Putamen (tissue), 1 donor: ENCODE measurements around the gene OSBPL2.

ENCODE experiments used
- DNase-seq: peaks from one replicate; pipeline ENCODE4 v3.0.0-alpha.2; 2016; ENCODE audit warnings: low spot score

Gene OSBPL2

DNA sequence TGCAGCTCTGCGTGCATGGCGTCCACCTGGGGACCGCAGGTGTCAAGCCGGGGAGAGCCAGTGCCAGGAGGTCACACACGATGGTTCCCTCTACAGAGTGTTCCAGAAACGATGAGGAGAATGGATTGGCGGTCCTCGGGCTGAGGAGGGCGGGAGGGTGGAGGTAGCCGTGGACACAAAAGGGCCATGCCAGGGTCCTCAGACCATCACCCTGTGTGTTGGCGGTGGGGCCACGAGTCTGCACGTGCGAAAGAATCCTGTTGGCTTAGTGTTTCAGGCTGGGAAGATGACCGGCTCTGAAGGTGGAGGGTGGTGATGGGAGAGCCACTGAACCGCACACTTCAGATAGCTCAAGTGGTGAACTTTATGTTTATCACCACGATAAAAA, 31.9 kb upstream of the OSBPL2 start:
- DNase-seq = no peak

GRCh38 chr20:62208061-62208794, 30.1 kb upstream of the OSBPL2 start:
- DNase-seq = peak; percentile 70

DNA sequence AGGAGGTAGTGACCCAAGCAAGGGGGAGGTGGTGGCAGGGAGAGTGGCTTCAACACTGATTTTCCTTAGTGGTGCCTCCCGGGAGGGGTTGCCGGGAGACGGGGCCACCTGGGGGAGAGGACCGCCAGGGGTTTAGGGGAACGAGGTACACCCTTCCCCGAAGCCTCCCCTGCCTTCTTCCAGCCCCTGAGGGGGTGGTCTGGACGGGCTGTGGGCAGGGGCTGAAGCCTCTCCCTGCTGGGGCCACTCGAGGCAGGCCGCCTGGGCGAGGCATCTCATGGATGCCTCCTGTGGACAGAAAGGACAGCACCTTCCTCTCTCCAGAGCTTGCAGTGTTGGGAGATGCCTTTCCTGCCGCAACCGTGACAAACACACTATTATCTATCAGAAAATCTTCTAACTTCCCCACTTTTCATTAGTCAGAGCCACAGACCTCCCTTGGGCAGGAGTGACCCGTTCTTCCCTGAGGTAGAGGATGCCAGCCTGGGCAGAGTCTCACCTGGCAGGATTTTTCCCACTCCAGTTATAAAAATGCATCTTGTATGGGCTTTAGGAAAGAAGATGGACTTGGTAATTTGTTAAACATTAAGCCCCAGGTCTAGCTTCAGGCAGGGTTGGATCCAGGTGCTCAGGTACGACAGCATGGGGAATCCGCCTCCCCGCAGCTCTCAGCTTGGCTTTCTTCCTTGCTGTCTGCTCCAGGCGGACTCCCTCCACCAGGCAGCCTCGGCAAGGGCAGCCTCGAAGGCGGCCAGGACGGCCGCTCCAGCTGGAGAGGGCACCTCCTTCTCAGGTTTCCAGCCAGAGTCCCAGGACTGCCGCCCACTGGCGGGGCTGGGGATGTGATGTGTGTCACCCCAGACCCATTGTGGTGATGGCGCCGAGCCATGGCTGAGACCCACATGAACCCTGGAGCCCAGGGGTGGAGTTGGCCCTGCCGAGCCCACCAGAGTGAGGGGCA, 29.2 kb upstream of the OSBPL2 start:
- no peak for DNase-seq

- DNase-seq = no peak
Measured at GRCh38 chr20:62209850-62210495, 28.3 kb upstream of the OSBPL2 start.

DNA sequence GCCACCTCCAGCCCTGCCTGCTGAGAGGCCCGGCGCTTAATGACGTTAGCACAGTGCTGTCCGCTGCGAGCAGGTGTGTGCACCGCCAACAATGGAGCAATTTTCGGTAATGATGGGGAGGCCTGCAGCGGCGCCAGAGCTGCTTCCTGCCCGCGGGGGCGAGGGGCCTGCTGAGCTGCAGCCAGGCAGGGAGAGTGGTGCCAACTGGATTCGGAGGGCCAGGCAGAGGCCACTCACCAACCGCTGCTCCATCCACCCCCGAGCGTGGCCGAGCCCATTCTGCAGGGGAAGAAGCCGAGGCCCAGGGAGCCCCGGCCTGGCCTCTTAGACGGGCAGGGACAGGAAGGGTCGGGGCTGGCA, 27.8 kb upstream of the OSBPL2 start:
- no peak for DNase-seq

GRCh38 chr20:62211216-62211615, 27.1 kb upstream of the OSBPL2 start:
- DNase-seq = no peak

DNA sequence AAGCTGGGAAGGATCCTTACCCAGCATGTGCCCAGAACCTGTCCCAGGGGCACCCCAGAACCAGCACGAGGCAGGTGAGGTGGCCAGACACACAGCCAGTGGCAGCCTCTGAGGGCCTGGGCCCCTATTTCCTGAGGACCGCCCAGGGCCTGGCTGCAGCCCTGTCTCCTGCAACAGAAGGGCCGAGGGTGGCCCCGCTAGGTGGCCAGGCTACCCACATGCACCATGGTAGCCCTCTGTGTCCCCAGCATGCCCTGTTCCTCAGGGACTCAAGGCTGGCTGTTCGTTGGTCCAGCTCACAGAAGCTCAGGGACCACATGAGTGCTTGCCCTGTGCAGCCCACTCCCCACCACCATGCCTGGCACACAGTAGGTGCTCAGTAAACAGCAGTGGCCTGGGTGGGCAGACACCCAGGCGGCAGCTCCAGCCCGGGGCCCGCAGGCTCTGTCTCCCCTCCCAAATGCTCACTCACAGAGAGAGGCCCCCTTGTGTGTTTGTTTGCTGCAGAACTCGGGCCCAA, 26.5 kb upstream of the OSBPL2 start:
- DNase-seq = no peak

DNA sequence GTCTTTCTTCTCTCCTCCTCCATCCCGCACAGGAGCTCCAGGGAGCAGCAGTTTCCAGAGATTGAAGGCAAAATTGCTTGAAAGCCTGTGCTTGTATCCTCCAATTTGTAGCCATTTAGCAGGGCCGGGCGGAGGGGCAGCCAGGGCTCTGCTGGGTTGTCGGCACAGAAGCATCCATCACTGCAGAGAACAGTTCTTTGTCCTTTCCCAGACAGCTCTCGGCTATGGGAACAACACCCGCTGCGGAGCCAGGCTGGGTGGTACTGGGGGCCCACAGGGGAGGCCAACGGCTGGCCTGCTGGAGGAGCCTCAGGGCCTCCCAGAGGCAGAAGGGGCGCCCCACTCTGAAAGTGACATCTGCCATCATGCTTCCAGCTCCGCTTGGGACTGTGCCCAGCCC, 26.0 kb upstream of the OSBPL2 start:
- DNase-seq = no peak

DNA sequence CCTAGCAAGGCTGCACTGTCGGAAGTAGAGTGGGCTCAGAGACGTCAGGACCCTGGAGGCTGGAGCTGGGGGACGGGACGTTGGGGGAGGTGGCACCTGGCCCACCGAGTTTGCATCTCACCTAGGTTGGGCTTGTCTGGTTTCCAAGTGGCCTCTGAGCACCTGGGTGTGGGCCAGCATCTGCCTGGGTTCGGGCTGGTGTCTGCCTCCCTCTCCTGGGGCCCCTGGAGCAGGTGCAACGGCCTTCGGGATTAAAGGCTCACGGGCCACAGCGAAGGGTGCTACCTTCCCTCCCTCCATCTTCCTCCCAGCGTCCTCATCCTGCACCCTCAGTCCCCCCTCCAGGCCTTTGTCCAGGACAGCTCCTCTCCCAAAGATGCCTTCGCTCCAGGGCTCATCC, 24.3 kb upstream of the OSBPL2 start:
- DNase-seq = no peak

GRCh38 chr20:62215020-62215990, 23.0 kb upstream of the OSBPL2 start:
- DNase-seq = peak; percentile 68

DNA sequence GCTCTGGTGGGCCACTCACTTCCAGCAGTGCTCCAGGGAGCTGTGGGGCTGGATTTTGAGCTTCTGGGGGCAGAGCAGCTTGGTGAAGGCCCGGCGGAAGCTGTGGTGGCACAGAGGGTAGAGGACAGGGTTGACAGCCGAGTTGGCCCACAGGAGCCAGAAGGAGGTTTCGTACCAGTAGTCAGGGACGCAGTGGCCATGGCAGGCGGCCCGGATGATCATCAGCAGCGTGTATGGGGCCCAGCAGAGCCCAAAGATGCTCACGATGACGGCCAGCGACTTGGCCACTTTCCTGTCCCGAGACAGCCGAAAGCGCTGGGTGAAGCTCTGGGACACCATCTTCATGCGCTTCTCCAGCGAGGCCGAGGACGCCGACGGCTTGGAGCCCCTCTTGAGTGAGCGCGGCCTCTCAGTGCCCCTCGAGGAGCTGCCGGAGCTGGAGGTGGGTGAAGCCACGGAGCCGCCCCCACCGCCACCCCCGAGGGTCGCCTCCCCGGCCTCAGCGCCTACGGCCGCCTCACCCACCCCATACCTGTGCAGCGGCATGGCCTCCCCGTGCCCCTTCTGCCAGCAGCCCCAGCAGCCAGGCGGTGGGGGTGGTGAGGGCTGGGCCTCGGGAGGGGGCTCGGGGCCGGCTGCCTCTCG, 22.2 kb upstream of the OSBPL2 start:
- no peak for DNase-seq

GRCh38 chr20:62216636-62217566, 21.4 kb upstream of the OSBPL2 start:
- DNase-seq = no peak

DNA sequence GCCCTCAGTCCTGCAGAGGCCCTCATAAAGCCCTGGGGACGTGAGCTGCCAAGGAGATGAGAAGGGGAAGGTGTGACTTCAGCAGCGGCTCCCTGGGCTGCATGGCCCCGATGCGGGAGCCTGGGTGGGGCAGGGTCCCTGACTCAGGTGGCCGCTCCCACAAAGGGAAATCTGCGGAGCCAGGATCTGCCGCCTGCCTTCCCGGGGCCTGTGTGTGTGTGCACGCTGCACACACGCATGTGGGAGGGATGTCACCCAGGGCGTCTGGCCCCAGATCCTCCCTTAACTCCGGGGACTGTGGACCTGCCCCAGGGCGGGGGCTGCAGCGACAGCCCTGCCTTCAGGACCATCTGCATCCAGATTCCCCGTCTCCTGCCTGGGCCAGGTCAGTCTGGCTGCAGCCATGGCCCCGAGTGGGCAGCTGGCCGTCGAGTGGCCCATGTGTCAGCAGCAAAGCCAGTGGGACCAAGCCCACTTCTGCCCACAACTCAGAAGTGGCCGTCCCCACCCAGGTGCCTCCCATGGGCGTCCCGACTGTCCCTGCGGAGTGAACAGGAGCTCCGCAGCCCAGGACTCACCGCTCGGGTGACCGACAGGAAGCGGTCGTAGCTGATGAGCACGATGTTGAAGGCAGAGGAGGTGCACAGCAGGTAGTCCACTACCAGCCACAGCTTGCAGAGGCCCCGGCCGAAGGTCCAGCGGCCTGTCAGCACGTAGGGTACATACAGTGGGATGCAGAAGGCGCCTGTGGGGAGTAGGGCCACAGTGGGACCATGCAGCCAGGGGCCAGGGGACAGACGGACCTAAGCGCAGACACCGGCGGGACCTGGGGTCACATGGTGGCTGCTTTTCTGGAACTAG, 20.2 kb upstream of the OSBPL2 start:
- DNase-seq = no peak

DNA sequence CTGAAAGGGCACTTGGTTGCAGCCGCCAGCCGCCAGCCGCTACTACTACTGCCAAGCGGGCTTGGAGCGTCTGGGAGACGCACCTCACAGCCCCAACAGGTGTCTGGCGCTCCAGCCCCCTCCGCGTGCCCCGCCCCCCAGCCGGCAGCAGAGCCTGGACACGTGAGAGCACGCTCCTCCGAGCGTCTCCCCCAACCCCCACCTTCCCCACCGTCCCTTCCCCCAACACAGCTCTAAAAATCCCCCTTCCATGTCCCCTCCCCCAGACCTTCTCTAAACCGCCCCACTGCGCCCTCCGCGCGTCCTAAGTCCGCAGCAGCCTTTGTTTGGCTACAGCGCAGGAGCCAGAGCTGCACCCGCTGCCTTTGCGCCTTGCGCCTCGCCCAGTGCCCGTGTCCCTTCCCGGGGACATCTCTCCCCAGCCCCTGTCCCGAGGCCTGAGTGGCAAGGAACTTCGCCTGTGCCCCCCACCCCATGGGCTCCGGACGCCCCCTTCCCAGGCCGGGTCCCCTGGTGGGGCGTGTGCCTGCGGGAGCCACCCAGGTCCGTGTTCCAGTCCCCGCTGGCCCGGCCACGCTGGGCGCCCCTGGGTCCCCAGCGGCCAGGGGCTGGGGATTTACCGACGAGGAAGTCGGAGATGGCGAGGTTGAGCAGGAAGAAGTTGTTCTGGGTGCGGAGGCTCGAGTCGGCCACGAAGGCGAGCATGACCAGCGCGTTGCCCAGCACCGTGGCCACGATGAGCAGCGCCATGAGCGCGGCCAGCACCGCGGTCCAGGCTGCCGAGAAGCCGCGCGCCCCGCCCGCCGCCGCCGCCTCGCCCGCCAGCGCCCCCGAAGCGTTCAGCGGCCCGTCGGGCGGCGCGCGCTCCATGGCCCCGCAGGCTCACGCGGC, 19.0 kb upstream of the OSBPL2 start:
- DNase-seq = no peak

GRCh38 chr20:62219992-62220665, 18.2 kb upstream of the OSBPL2 start, which contains the start of gene HRH3:
Gene HRH3 (minus strand): TSS chr20:62220278. CDS start chr20:62219970, 308 bp downstream.
- no peak for DNase-seq

GRCh38 chr20:62220666-62221568, 17.4 kb upstream of the OSBPL2 start:
- no peak for DNase-seq
